Transverse colon (tissue), 3 donors: ENCODE measurements around the gene POLR2I.

Experiments
- CTCF ChIP-seq, 5 experiments: fragments of 200-600 bp in 3 of 5; fragments of 450-650 bp in 2 of 5; sonication (generic) in 3 of 5; IDR thresholded peaks; 1 replicate in 2 of 5; 2 replicates in 3 of 5; pipeline ENCODE4 v1.5.1; 2016 to 2017; ENCODE audit warnings: antibody characterized with exemption in 5 of 5, inconsistent platforms in 3 of 5, mild to moderate bottlenecking in 2 of 5, moderate library complexity in 1 of 5
- EP300 ChIP-seq: sonication (generic); formaldehyde crosslinking; IDR thresholded peaks from one replicate; pipeline ENCODE4 v1.6.1; 2017; ENCODE audit warnings: antibody characterized with exemption, low read depth
- POLR2A ChIP-seq: fragments of 450-650 bp; IDR thresholded peaks from one replicate; pipeline ENCODE4 v1.6.1; 2016; ENCODE audit warnings: antibody characterized with exemption, mild to moderate bottlenecking, moderate library complexity

GRCh38 chr19:36081385-36081784 lies 33.3 kb downstream of the POLR2I start:
- TF ChIP-seq CTCF (IDR thresholded peaks at IDR 0.05) (no peak), POLR2A (no peak), EP300 (no peak)
